Cardiac fibroblast (primary cell): Measurements from ENCODE around the gene AP1M2.
A peak's percentile ranks its signal among the peaks of the same experiment; 100 is the strongest.

Experiments used
- DNase-seq, 2 donors: peaks; one replicate each; pipeline versions ENCODE4 v3.0.0 to v3.0.0-alpha.2; 2010; ENCODE audit warnings: low read depth in 2 of 2
- H3K4me3 ChIP-seq, 2 donors: replicated peaks in 1 of 2; 1 replicate in 1 of 2; 2 replicates in 1 of 2; pipeline ENCODE4 v1.5.1; 2011; ENCODE audit warnings: low read depth in 2 of 2, low read length in 2 of 2, mild to moderate bottlenecking in 2 of 2, moderate library complexity in 1 of 2
- TF ChIP-seq, protein P1 (sequence below): IDR thresholded peaks from one replicate; pipeline ENCODE4 v1.5.1; 2011; ENCODE audit warnings: low read depth, mild to moderate bottlenecking, low read length, inconsistent platforms

Gene AP1M2

DNA sequence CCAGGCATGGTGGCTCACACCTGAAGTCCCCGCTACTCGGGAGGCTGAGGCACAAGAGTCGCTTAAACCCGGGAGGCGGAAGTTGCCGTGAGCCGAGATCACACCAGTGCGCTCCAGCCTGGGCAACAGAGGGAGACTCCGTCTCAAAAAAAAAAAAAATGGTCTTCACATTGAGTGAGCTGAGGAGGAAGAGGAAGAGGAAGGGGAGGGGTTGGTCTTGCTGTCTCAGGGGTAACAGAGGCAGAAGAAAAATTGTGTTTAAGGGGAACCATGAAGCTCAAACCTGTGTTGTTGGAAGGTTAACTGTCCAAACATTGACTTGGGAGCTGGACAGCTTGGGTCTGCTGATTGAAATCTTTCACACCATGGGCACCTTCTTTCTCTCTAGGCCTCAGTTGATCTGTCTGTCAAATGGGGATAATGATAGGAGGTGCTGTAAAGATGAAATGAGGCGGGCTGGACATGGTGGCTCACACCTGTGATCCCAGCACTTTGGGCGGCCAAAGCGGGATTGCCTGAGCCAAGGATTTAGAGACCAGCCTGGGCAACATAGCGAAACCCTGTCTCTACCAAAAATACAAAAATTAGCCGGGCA is 28.4 kb upstream of the AP1M2 start:
- DNase-seq: no peak
- H3K4me3 ChIP-seq: no peak overlapping the region
- TF ChIP-seq, protein P1, sequence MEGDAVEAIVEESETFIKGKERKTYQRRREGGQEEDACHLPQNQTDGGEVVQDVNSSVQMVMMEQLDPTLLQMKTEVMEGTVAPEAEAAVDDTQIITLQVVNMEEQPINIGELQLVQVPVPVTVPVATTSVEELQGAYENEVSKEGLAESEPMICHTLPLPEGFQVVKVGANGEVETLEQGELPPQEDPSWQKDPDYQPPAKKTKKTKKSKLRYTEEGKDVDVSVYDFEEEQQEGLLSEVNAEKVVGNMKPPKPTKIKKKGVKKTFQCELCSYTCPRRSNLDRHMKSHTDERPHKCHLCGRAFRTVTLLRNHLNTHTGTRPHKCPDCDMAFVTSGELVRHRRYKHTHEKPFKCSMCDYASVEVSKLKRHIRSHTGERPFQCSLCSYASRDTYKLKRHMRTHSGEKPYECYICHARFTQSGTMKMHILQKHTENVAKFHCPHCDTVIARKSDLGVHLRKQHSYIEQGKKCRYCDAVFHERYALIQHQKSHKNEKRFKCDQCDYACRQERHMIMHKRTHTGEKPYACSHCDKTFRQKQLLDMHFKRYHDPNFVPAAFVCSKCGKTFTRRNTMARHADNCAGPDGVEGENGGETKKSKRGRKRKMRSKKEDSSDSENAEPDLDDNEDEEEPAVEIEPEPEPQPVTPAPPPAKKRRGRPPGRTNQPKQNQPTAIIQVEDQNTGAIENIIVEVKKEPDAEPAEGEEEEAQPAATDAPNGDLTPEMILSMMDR: no peak

DNA sequence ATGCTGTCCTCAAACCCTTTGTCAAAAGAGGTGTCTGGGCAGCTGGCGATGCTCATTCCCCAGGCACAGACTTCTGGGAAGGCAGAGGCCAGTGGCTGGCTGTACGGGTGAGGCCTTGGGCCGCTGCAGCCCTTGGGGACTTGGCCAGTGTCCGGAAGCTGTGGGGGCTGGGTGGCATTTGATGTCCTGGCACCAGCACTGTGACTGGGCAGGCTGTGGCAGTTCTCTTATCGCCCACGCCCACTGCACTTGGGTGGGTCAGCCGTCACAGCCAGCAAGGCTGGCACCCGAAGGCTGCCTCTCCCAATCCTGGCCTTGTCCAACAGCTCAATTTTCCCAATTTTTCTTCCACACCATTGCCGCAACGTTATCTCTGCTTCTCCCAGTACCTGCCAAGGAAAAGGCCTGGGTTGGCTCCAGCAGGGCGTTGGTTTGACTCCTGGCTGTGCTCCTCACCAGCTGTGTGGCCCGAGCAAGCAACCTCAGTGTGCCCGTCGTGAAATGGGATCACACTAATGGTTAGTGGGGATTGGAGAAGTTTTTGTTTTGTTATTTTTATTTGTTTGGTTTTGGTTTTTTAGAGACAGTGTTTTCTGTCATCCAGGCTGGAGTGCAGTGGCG is 25.5 kb upstream of the AP1M2 start:
- no peak overlapping the region for H3K4me3 ChIP-seq
- TF ChIP-seq, protein P1: no peak
- DNase-seq: peak in 1 of 2 donors; percentile 36

DNA sequence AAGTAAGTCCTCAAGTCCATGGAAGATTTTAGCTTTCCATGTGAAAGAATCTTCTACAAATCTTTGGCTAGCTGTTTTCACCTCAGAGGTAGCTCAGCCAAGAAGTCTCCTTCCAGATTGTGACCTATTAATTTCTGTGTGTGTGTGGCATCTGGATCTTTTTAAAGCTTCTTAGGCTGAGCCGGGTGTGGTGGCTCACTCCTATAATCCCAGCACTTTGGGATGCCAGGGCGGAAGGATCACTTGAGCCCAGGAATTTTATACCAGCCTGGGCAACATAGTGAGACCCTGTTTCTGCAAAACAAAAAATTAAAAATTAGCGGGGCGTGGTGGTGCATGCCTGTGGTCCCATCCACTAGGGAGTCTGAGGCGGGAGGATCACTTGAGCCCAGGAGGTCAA is 24.8 kb upstream of the AP1M2 start:
- no peak for DNase-seq

DNA sequence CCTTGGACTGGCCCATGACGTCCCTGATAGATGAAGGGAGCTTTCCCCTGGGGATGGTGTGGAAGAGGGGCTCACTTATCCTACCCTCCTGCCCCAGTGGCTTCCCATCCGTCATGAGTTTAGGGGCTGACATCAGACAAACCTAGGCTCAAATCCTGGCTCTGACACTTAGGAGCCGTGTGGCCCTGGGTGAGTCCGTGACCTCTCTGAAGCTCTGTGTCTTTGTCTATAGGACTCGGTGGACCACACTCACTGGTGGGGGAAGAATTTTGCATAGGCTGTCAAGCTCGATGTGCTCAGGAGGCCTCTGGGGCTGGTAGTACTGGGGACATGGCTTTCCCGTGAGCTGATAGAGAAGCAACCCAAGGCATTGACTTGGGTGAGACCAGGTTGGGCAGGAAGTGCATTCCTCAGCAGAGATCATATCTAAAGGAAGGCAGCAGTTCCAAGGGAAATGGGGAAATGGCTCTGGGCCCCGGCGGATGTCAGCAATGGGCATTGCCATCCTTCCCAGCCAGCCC is 17.4 kb upstream of the AP1M2 start:
- TF ChIP-seq, protein P1: no peak
- no peak overlapping the region for H3K4me3 ChIP-seq

More for the DNA sequence above, 24.8 kb upstream of the AP1M2 start:
- no peak overlapping the region for H3K4me3 ChIP-seq
- TF ChIP-seq, protein P1: no peak

DNA sequence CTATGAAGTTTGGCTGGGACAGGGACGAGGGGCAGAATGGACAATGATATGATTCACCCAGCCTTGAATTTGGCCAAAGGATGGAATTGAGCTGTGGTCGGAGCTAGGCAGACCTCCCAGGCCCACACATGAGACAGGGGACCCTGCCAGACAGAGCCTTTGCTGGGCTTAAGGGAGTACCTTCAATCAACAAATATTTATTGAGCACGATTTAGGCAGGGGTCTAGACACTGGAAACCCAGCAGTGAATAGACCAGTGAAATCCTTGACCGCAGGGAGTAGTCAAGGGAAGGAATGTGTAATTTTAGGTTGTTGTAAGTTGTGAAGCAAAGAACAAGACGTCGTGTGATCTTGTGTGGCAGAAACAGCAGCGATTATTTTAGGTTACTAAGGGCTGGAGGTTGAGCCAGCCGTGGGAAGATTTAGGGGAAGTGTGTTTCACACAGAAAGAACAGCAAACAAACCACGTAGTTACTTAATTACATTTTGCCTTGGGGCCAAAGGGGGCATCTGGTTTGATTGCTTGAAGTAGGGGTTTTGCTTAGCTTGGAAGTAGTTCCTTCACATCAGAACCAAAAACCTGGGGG is 16.9 kb upstream of the AP1M2 start:
- peak; percentile 20 to 38 for DNase-seq
- TF ChIP-seq, protein P1: no peak
- H3K4me3 ChIP-seq: peak overlapping the region; percentile 96 to 99

More for the DNA sequence above, 17.4 kb upstream of the AP1M2 start:
- no peak for DNase-seq

DNA sequence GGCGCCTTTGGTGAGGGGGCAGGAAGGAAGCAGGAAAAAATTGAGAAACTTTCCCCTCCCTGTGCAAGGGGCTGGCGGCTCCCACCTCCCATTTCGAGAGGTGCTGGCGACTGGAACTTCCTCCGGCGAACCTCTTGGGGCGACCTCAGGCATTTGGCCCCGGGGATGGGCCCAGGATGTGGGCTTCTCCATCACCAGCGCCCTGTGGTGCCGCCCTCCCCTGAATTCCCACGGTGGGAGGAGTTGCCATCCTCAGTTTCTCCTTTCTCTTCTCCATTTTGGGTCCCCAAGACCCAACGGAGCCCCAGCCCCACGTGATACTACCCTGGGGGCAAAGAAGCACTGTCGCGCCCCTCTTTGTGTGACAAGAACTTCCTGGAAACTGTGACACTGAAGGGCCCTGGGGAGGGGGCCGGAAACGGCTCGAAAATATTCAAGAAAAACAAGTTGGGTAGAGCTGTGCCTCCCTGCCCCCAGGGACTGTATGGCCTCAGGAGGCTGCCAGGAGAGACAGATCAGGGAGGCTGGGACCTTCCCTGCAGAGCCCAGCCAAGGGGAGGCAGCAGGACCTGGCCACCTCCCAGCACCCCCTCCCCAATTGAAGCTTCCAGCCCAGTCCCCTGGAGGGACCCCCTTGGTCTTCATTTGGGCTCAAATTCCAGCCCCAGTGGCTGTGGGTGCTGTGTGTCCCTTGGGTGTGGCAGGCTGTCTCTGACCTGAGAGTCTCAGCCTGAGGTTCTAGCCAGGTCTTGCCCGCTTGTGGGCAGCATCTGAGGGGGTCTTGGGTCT is 16.2 kb upstream of the AP1M2 start:
- DNase-seq: peak; percentile 12 to 21
- TF ChIP-seq, protein P1: no peak
- peak overlapping the region; percentile 96 to 99 for H3K4me3 ChIP-seq
